Gastroesophageal sphincter (tissue), 4 donors: ENCODE measurements around the gene CAPN8. TPM values are rescaled to one million over a fixed set of nuclear protein-coding genes. Genes with fewer than 3 reads are reported as not detected.

Source experiments
- ATAC-seq: fragments of 150-250 bp; one replicate; pipeline ENCODE4 v1.9.1; 2016; ENCODE audit warnings: mild to moderate bottlenecking, moderate library complexity
- H3K27ac ChIP-seq, 4 donors: fragments of 200-600 bp; sonication (generic) in 3 of 4; 1 replicate in 3 of 4; 2 replicates in 1 of 4; pipeline ENCODE4 v1.5.1; 2016 to 2019
- H3K27me3 ChIP-seq: fragments of 200-600 bp; sonication (generic); one replicate; pipeline ENCODE4 v1.5.1; 2019
- H3K36me3 ChIP-seq, 2 donors: fragments of 200-600 bp; sonication (generic); one replicate each; pipeline ENCODE4 v1.5.1; 2019; ENCODE audit warnings: control low read depth in 1 of 2
- H3K4me1 ChIP-seq, 3 donors: fragments of 200-600 bp; sonication (generic); 1 replicate in 2 of 3; 2 replicates in 1 of 3; pipeline ENCODE4 v1.5.1; 2016 to 2019; ENCODE audit warnings: control low read depth in 2 of 3
- H3K4me3 ChIP-seq, 2 donors: fragments of 200-600 bp; sonication (generic); one replicate each; pipeline ENCODE4 v1.5.1; 2019; ENCODE audit warnings: mild to moderate bottlenecking in 1 of 2, moderate library complexity in 1 of 2
- H3K9me3 ChIP-seq, 3 donors: fragments of 200-600 bp; sonication (generic); one replicate each; pipeline ENCODE4 v1.5.1; 2017 to 2019; ENCODE audit warnings: control low read depth in 2 of 3
- EP300 ChIP-seq: sonication (generic); formaldehyde crosslinking; IDR thresholded peaks from one replicate; pipeline ENCODE4 v1.6.1; 2017; ENCODE audit warnings: antibody characterized with exemption, mild to moderate bottlenecking
- POLR2A ChIP-seq, 2 donors: fragments of 450-650 bp; IDR thresholded peaks; one replicate each; pipeline ENCODE4 v1.6.1; 2017; ENCODE audit warnings: antibody characterized with exemption in 2 of 2, mild to moderate bottlenecking in 2 of 2, moderate library complexity in 1 of 2
- POLR2AphosphoS5 ChIP-seq: sonication (generic); formaldehyde crosslinking; IDR thresholded peaks from one replicate; pipeline ENCODE4 v1.6.1; 2017; ENCODE audit warnings: antibody characterized with exemption
- WGBS, 2 donors: methylation state at CpG; one replicate each; pipeline ENCODE4 v1.1.5; 2018; ENCODE audit warnings: low coverage in 1 of 2; 5-methylcytosine and 5-hydroxymethylcytosine counted together
- small RNA-seq, 4 donors: library from RNA; depleted of rRNA; stranded (forward); fragments of <200 nt; gene quantifications; one replicate each; pipeline ENCODE3, GENCODE V24; 2016
- total RNA-seq, 4 donors: library from RNA; depleted of rRNA; stranded (reverse); fragments of >200 nt; gene quantifications; one replicate each; pipeline ENCODE4 v1.1.0, GENCODE V29; 2016
- TF ChIP-seq, protein P1 (sequence below), 4 experiments: fragments of 200-600 bp in 2 of 4; fragments of 450-650 bp in 2 of 4; sonication (generic) in 1 of 4; IDR thresholded peaks; one replicate each; pipeline ENCODE4 v1.5.1; 2017 to 2019; ENCODE audit warnings: antibody characterized with exemption in 4 of 4, mild to moderate bottlenecking in 2 of 4, moderate library complexity in 2 of 4

CAPN8 gene
- total RNA-seq, 4 donors from 2014 or later, result 0.45 TPM; not detected in 3

DNA sequence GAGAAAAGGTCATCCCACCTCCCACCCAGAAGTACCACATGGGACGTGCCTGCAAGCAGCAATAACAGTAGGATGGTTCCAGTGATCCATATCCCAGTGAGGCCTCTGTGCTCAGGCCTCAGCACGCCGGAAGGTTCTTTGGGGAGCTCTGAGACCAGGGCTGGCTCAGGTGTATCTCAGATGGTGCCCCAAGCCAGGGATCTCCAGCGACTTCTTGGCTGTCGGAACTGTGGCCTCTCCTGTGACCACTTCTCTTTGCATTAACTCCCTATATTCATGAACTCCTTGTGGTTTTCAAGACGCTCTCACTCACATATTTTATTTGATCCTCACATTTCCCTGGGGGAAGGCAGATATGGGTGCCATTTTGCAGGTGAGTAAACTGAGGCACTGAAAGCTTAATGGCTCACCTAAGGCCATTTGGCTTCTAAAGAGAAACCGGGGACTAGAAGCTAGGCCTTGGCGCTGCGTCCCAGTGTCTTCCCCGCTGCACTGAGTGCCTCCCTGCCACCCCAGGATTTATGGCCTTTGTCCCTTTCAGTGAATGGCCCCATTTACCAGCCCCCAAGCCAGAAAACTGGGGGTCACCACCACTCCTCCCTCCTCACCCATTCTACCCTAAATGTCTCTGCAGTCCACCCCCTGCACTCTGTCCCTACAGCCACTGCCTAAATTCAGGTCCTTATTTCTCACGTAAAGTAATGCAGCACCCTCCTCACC lies 170.4 kb downstream of the CAPN8 start:
- Histone ChIP-seq H3K27me3 (no peaks in the 10 kb centered on the region), H3K9me3 (no peaks in the 10 kb centered on the region), H3K4me1 (peaks cover 0 to 5% (median 0%) of the 10 kb centered on the region in 3 donors), H3K36me3 (no peaks in the 10 kb centered on the region), H3K27ac (no peak overlapping the region), H3K4me3 (no peak overlapping the region)
- no peak for ATAC-seq
- TF ChIP-seq EP300 (no peak), POLR2A (IDR thresholded peaks at IDR 0.05) (no peak), POLR2AphosphoS5 (no peak)
- TF ChIP-seq, protein P1, sequence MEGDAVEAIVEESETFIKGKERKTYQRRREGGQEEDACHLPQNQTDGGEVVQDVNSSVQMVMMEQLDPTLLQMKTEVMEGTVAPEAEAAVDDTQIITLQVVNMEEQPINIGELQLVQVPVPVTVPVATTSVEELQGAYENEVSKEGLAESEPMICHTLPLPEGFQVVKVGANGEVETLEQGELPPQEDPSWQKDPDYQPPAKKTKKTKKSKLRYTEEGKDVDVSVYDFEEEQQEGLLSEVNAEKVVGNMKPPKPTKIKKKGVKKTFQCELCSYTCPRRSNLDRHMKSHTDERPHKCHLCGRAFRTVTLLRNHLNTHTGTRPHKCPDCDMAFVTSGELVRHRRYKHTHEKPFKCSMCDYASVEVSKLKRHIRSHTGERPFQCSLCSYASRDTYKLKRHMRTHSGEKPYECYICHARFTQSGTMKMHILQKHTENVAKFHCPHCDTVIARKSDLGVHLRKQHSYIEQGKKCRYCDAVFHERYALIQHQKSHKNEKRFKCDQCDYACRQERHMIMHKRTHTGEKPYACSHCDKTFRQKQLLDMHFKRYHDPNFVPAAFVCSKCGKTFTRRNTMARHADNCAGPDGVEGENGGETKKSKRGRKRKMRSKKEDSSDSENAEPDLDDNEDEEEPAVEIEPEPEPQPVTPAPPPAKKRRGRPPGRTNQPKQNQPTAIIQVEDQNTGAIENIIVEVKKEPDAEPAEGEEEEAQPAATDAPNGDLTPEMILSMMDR (IDR thresholded peaks at IDR 0.05), result no peak
- WGBS, 2 donors, result 89 to 90% methylated on average over 7 to 8 of the region's 11 CpGs

DNA sequence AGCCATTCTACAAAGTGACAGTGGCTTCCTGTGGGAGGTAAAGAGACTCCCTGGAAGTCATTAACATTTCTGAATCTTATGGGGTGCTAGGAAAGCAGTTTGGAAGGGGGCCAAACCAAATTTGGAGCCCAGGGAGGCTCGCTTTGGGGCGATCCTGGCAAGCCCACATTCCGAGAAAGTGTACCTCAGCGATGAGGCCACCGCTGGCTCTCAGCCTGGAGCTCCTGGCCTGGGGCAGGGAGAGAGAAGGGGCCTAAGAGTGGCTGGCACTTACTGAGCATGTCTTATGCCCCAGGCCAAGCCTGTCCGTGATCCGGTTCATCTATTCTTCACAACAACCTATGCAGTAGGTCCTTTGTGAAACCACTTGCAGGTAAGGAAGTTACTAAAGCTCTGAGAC lies 173.5 kb downstream of the CAPN8 start:
- H3K4me3 ChIP-seq, result no peak overlapping the region
- TF ChIP-seq, protein P1 (IDR thresholded peaks at IDR 0.05), result no peak
- no peak for TF ChIP-seq POLR2AphosphoS5
- TF ChIP-seq POLR2A (IDR thresholded peaks at IDR 0.05), result no peak
- no peak for TF ChIP-seq EP300
- ATAC-seq, result no peak
- no peaks in the 10 kb centered on the region for H3K36me3 ChIP-seq
- whole genome bisulfite sequencing, 2 donors, result 80% methylated on average over 7 of the region's 7 CpGs; no CpG with 5 or more reads in 1 of the 2 donors
- H3K27ac ChIP-seq, result no peak overlapping the region
- no peaks in the 10 kb centered on the region for H3K4me1 ChIP-seq
- H3K9me3 ChIP-seq, result no peaks in the 10 kb centered on the region
- H3K27me3 ChIP-seq, result no peaks in the 10 kb centered on the region

Small RNA genes lying within 50 kb of the gene (small RNA-seq; reads per million reads assigned to genes)
- gene RNU6-1248P, result 0 reads per million in 4 donors
- 0 reads per million in 4 donors for gene SNRPEP10

Other genes starting within 250 kb of the CAPN8 start
- gene CAPN2, start 46.8 kb upstream of the CAPN8 start, total RNA-seq, result 100 to 1,000 TPM; 140 to 174 (median 149) TPM
- 10 to 100 TPM; 30.0 to 85.3 (median 52.3) TPM for gene TP53BP2, start 180.2 kb upstream of the CAPN8 start, total RNA-seq